Stimulated activated CD8-positive, alpha-beta memory T cell treated with anti-CD3 and anti-CD28 coated beads, Interleukin-15, amount 100 ng/mL, for 24 hours (primary cell): ENCODE results near the gene CCDC97.
A peak's percentile ranks its signal among the peaks of the same experiment; 100 is the strongest.
"Not testable (repeated sequence)": the region's sequence is repeated elsewhere in the genome, so short reads cannot be mapped to it uniquely, and the experiment has no call there.

Experiments used
- DNase-seq: peaks from one replicate; pipeline ENCODE4 v3.0.0-alpha.2; 2020; ENCODE audit warnings: low read depth

CCDC97 gene

DNA sequence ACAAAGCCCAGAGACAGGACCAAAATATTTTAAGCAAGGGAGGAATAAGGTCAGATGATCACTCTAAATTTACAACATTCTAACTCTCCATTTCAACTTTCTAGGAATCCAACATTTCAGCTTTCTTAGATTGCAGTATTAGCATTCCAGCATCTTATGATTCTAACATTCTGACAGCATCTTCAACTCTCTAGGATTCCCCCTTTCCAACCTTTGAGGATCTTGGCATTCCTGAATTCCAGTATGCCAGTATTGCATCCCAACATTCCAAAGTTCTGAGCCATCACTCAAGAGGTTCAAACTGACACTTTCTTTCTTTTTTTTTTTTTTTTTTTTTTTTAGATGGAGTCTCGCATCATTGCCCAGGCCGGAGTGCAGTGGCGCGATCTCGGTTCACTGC is 30.0 kb downstream of the CCDC97 start:
- no peak for DNase-seq

- DNase-seq = no peak
Observed at GRCh38 chr19:41341669-41342490, 31.9 kb downstream of the CCDC97 start.

- no peak for DNase-seq
Observed at GRCh38 chr19:41344162-41344561, 34.2 kb downstream of the CCDC97 start.

- not testable (repeated sequence) for DNase-seq
Observed at GRCh38 chr19:41346916-41347315, 36.9 kb downstream of the CCDC97 start.

DNA sequence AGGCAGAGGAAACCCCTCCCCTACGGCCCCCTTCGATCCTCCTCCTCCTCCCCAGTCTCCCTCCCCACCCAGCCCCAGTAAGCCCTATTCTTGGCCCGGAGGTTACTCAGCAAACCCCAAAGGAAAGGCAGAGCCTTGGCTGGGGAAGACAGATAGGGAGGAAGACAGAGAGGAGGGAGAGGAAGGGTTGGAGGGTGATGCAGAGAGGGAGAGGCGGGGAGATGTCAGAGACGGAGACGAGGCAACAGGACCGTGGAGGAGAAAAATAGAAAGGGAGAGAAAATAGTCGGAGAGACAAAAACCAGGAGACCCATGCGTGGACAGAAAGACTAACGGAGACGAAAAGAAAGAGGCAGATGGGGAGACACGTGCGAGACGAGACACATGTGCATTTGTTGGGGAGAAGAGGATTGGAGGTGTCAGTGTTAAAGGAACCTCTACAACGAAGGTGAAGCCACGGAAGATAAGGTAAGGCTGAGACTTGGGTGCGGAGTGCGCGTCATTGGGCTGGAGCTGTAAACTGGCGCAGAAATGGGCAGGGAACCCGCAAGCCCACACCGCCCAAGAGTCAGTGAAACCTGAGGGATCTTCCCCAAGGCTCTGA is 40.9 kb downstream of the CCDC97 start:
- DNase-seq = no peak

GRCh38 chr19:41351339-41352245 is 41.6 kb downstream of the CCDC97 start:
- peak; percentile 67 for DNase-seq

- DNase-seq = no peak
Observed at GRCh38 chr19:41352279-41352608, 42.3 kb downstream of the CCDC97 start.

DNA sequence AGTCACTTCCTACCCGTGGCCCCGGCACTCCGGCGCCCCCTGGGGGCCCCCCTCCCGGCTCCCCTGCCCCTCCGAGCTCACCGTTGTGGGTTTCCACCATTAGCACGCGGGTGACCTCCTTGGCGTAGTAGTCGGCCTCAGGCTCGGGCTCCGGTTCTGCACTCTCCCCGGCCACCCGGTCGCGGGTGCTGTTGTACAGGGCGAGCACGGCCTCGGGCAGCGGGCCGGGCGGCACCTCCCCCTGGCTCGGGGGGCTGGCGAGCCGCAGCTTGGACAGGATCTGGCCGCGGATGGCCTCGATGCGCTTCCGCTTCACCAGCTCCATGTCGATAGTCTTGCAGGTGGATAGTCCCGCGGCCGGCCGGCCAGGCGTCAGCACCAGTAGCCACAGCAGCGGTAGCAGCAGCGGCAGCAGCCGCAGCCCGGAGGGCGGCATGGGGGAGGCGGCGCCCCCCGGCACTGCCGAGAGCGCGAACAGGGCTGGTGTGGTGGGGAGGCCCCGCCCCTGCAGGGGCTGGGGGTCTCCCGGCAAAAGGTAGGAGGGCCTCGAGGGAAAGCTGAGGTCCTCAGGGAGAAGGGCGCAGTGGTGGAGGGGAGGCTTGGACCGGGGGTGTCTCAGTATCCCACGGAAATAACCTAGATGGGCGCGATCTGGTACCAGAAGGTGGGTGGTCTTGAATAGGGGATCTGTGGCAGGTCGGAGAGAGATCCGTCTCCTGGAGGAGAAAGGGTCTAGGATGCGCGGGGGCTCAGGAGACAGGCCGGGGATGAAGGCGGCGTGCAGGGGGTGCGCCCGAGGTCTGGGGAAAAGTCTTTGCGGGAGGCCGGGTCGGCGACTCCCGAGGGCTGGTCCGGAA is 42.9 kb downstream of the CCDC97 start:
- DNase-seq = peak; percentile 48

GRCh38 chr19:41353466-41354342 is 43.7 kb downstream of the CCDC97 start, which contains the start of gene TGFB1:
TSS of gene TGFB1 (minus strand) at chr19:41353922. CDS start at chr19:41353044, 878 bp downstream.
- peak; percentile 72 for DNase-seq

DNA sequence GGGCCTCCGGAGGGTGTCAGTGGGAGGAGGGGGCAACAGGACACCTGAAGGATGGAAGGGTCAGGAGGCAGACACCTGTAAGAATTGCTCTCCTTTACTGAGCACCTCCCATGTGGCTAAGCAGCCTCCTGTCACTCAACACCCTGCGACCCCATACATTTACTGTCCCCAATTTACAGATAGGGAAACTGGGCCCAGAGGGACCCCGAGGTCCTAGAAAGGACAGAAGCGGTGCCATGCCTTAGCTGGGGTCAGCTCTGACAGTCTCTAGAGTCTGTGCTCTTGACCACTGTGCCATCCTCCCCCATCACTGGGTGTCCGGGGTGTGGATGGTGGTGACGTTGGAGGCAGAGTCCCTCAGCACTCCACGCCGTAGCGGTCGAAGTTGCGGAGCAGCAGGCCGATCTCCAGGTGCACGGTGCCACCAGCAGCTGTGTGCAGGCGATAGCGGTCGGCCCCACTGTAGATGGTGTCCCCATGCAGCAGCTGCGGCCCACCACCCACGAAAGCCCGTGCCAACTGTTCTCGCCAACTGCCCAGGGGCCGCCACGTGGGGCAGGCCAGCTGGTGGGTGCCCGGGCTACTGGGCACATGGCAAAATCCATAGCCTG is 44.5 kb downstream of the CCDC97 start:
- no peak for DNase-seq

DNA sequence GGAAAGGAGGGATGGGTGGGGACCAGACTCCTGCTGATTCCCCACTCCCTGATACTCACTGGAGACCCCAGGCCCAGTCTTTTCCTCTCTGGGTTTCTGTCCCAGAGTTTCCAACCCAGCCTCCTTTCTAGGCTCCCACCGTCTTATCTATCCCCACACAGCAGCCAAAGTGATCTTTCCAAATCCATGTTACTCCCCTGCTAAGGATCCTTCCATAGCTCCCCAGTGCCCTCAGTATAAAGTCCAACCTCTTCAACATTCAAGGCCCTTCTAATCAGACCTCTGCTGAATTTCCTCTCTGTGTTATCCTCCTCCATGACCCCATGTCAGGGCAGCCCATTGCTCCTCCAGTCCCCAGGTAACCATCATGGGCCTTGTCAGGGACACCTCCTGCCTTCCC is 45.1 kb downstream of the CCDC97 start:
- no peak for DNase-seq

GRCh38 chr19:41355802-41356201 is 45.8 kb downstream of the CCDC97 start:
- DNase-seq = no peak

DNA sequence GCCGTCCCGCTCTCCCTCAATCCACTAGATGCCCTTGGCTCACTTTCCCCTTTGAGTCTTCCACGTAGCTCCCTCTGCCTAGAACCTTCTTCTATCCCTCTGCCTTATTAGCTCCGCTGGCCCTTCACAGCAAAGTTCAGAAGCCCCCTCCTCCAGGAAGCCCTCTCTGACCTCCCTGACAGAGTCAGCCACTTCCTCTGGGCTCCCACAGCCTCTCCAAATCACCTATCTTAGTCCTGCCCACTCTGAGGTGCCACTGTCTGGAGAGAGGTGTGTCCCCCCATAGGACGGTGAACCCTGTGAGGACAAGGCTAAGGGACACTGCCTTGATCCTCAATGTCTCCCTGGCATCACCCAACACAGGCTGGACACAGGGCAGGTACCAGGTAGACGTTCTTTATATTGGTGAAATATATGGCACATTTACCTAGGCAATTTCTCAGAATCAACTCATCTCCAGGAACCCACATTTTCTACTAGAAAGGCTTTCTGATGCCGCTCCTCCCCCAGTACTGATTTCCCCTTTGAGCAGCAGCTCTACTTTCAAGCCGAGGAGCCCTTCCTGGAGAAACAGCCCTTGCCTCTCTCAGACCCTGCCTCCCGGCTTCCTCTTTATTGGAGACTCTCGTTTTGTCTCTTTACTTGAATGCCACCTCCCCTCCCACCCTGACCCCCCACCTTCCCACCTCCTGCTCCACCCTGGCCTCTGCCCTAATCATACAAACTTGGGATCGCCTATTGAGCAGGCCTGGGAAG is 47.2 kb downstream of the CCDC97 start:
- DNase-seq = no peak

DNA sequence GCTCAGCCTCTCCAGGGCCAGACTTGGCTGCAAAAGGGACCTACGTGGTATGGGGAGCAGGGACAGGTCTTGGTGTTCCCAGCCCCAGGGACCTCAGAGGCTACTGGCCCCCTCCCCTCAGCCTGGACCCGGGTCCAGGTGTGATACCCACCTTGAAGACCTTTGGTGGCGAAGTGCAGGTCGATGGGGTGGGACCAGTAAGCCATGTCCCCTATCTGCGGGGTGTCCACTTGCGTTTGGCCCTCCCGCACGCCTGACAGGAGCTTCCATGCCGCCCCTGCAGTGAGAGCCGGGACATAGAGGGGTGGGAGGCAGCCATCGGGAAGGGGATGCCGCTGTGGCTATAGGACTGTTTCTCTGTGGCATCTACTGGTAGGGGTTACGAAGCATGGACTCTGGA is 47.8 kb downstream of the CCDC97 start:
- DNase-seq = no peak

GRCh38 chr19:41359741-41360140 is 49.8 kb downstream of the CCDC97 start:
- no peak for DNase-seq

DNA sequence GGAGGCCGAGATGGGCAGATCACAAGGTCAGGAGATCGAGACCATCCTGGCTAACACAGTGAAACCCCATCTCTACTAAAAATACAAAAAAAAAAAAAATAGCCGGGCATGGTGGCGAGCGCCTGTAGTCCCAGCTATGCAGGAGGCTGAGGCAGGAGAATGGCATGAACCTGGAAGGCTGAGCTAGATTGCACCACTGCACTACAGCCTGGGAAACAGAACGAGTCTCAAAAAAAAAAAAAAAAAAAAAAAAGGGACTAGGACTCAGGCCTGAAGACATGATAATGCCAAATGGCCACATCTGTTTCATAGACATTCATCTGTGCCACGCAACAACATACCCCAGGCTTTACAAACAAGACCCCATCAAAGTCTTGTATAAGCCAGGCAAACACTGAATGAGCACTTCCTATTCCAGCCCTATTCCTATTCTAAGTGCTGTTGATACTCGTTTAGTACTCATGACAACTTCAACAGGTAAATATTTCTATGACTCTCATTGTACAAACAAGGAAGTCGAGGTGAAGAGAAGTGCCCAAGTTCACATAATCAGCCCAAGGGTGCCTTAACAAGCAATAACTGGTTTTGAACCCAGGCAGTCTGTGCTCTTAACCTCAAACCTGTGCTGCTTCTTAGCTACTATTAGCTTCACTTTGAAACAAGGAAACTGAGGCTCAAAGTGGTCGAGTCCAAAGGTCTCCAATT is 52.3 kb downstream of the CCDC97 start:
- no peak for DNase-seq

- no peak for DNase-seq
Observed at GRCh38 chr19:41363371-41363752, 53.4 kb downstream of the CCDC97 start.

GRCh38 chr19:41363753-41364523 is 54.0 kb downstream of the CCDC97 start, which contains the start of gene B9D2:
TSS of gene B9D2 (minus strand) at chr19:41364149. CDS start at chr19:41363519, 630 bp downstream.
- peak; percentile 87 for DNase-seq
